NOMO-1 treated with DMSO at 0.1 percent for 48 hours (cell line): ENCODE data around the gene OLA1.
A peak's percentile ranks its signal among the peaks of the same experiment; 100 is the strongest.

Source experiments
- DNase-seq: peaks from one replicate; lab custom pipeline; 2025; ENCODE audit not compliant: unreplicated experiment; lab: John Stamatoyannopoulos, UW

OLA1 gene

GRCh38 chr2:174224665-174225288 lies 23.6 kb downstream of the OLA1 start:
- no peak for DNase-seq

GRCh38 chr2:174224125-174224524 lies 24.2 kb downstream of the OLA1 start:
- no peak for DNase-seq

GRCh38 chr2:174223388-174223787 lies 24.9 kb downstream of the OLA1 start:
- DNase-seq, result no peak

GRCh38 chr2:174222154-174222553 lies 26.2 kb downstream of the OLA1 start:
- DNase-seq, result no peak

GRCh38 chr2:174219321-174219720 lies 29.0 kb downstream of the OLA1 start:
- peak; percentile 0 for DNase-seq

GRCh38 chr2:174218773-174219172 lies 29.6 kb downstream of the OLA1 start:
- DNase-seq, result no peak

GRCh38 chr2:174217869-174218268 lies 30.5 kb downstream of the OLA1 start:
- DNase-seq, result no peak

GRCh38 chr2:174211954-174212353 lies 36.4 kb downstream of the OLA1 start:
- no peak for DNase-seq

- DNase-seq, result no peak
Measured at GRCh38 chr2:174210862-174211261, 37.5 kb downstream of the OLA1 start.

- no peak for DNase-seq
Measured at GRCh38 chr2:174209325-174209724, 39.0 kb downstream of the OLA1 start.

GRCh38 chr2:174208026-174208425 lies 40.3 kb downstream of the OLA1 start:
- DNase-seq, result no peak

- no peak for DNase-seq
Measured at GRCh38 chr2:174205562-174205961, 42.8 kb downstream of the OLA1 start.

- DNase-seq, result no peak
Measured at GRCh38 chr2:174202188-174202587, 46.1 kb downstream of the OLA1 start.

GRCh38 chr2:174198846-174199564 lies 49.3 kb downstream of the OLA1 start:
- DNase-seq, result no peak

GRCh38 chr2:174195253-174195652 lies 53.1 kb downstream of the OLA1 start:
- DNase-seq, result no peak

GRCh38 chr2:174193737-174194136 lies 54.6 kb downstream of the OLA1 start:
- no peak for DNase-seq

- DNase-seq, result no peak
Measured at GRCh38 chr2:174192664-174193063, 55.7 kb downstream of the OLA1 start.

- no peak for DNase-seq
Measured at GRCh38 chr2:174191342-174192074, 56.8 kb downstream of the OLA1 start.

GRCh38 chr2:174184915-174185314 lies 63.4 kb downstream of the OLA1 start:
- no peak for DNase-seq

- no peak for DNase-seq
Measured at GRCh38 chr2:174184504-174184903, 63.8 kb downstream of the OLA1 start.

GRCh38 chr2:174183076-174183475 lies 65.3 kb downstream of the OLA1 start:
- no peak for DNase-seq

GRCh38 chr2:174181368-174181767 lies 67.0 kb downstream of the OLA1 start:
- DNase-seq, result no peak
